ENCODE data around the gene GTPBP1. TPM values are rescaled to one million over a fixed set of nuclear protein-coding genes. Genes with fewer than 3 reads are reported as not detected.

Gene GTPBP1
- polyA plus RNA-seq, 1 experiment = 29.3 TPM

- POLR2A ChIA-PET = interaction anchor here (0.6 kb wide), 1 partner anchor 840 kb away, joined by 3 read pairs; no protein-coding TSS in a partner anchor
- CTCF ChIA-PET = interaction anchor here (0.6 to 4.8 kb wide), 15 partner anchors 10 to 434 kb away, joined by 3 to 80 read pairs (median 3); no protein-coding TSS in a partner anchor
- no peak for DNase-seq (ENCODE audit: low read depth, low spot score)
Observed at GRCh38 chr22:38766076-38766777, 60.5 kb downstream of the GTPBP1 start.

DNA sequence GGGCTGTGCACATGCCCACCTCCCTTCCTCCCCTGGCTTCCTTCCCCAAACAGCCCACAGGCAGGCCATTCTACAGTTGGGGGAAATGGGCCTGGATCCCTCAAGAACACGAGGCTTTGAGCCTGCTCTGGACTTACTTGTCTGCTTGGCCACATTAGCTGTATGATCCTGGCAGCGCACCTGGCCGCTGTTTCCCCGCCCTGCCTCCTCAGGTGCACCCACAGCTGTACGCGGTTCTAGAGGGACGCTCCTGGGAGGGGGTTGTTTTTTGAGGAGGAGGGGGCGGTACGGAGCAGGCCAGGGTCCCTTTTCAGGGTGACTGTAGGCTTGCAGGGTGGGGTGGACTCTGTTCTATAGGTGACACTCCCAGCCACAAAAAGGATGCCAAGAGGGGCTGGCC is 61.6 kb downstream of the GTPBP1 start:
- DNase-seq (ENCODE audit: low read depth, low spot score) = no peak
- ChIA-PET POLR2A (no interaction called here), CTCF (interaction anchor here (0.5 to 4.8 kb wide), 12 partner anchors 9 to 236 kb away, joined by 3 to 80 read pairs (median 4); partner anchors contain the start of gene SUN2)
- Histone ChIP-seq H3K27me3 (ENCODE audit: control insufficient read depth, insufficient read depth, low read length) (no peaks in the 10 kb centered on the region), H3K27ac (ENCODE audit: low read depth, low read length) (no peak overlapping the region), H3K4me3 (ENCODE audit: low read depth, low read length) (no peak overlapping the region), H3K9me3 (ENCODE audit: control insufficient read depth, insufficient read depth, low read length) (no peaks in the 10 kb centered on the region)
- TF ChIP-seq CTCF (IDR thresholded peaks at IDR 0.05; ENCODE audit: low read depth, low read length) = no peak

More at GRCh38 chr22:38766076-38766777, 60.5 kb downstream of the GTPBP1 start:
- no peaks in the 10 kb centered on the region for H3K27me3 ChIP-seq (ENCODE audit: control insufficient read depth, insufficient read depth, low read length)
- H3K27ac ChIP-seq (ENCODE audit: low read depth, low read length) = no peak overlapping the region
- H3K9me3 ChIP-seq (ENCODE audit: control insufficient read depth, insufficient read depth, low read length) = no peaks in the 10 kb centered on the region
- TF ChIP-seq CTCF (IDR thresholded peaks at IDR 0.05; ENCODE audit: low read depth, low read length) = peak; percentile 92
- no peak overlapping the region for H3K4me3 ChIP-seq (ENCODE audit: low read depth, low read length)

DNA sequence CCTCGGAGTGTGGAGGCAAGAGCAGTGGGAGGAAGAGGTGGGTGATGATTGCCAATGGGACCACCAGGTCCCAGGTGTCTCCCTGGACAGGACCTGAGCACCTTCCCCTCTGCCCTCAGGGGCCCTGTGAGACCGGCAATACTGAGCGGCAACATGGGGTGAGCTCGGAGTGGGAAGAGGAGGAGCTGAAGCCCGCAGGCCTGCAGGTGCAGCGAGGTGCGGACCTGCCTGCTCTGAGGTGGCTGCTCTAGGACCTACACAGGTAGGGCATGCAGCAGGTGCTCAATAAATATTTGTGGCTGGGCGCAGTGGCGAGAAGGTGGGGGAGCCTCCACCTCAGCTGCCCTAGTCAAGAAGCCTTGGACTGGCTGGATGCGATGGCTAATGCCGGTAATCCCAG is 62.3 kb downstream of the GTPBP1 start:
- no peak overlapping the region for H3K27ac ChIP-seq (ENCODE audit: low read depth, low read length)
- no peaks in the 10 kb centered on the region for H3K27me3 ChIP-seq (ENCODE audit: control insufficient read depth, insufficient read depth, low read length)
- DNase-seq (ENCODE audit: low read depth, low spot score) = no peak
- TF ChIP-seq CTCF (IDR thresholded peaks at IDR 0.05; ENCODE audit: low read depth, low read length) = no peak
- ChIA-PET POLR2A (no interaction called here), CTCF (interaction anchor here (1.0 to 4.8 kb wide), 12 partner anchors 10 to 354 kb away, joined by 3 to 80 read pairs (median 13); partner anchors contain the start of gene SUN2)
- no peak overlapping the region for H3K4me3 ChIP-seq (ENCODE audit: low read depth, low read length)
- H3K9me3 ChIP-seq (ENCODE audit: control insufficient read depth, insufficient read depth, low read length) = no peaks in the 10 kb centered on the region

DNA sequence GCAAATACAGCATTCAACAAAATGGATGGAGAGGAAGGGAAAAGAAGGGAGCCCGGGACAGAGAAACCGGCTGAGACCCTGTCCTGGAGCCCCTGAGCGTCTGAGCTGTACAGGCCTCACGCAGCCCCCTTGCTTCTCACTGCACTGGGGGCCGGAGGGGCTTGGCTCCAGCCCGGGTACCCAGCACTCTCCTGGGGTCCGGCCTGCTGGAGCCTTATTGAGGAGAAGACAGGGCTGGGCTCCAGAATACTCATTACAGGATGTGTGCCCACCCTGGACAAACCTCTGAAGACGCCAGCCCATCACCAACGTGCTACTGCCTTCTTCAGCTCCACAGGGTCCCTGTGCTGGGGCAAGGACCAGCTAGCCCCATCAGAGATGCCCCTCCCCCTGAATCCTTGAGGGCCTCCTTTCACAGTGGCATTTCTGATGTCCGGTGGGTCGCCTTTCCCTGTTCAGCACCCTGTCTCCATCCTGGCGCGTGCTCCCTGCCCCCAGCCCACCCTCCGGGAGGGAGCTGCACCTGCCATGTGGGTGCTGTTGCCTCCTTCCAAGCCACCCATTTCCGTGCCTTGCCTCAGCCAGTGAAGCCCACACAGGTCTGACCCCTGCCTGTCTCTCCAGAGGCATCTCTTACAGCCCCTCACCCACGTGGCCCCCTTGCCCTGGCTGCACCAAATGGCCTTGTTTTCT is 64.7 kb downstream of the GTPBP1 start:
- CTCF ChIA-PET = interaction anchor here (0.7 to 4.8 kb wide), 3 partner anchors 99 to 351 kb away, joined by 3 to 80 read pairs (median 50); no protein-coding TSS in a partner anchor
- no peaks in the 10 kb centered on the region for H3K9me3 ChIP-seq (ENCODE audit: control insufficient read depth, insufficient read depth, low read length)
- DNase-seq (ENCODE audit: low read depth, low spot score) = no peak
- no peaks in the 10 kb centered on the region for H3K27me3 ChIP-seq (ENCODE audit: control insufficient read depth, insufficient read depth, low read length)
- no peak overlapping the region for H3K4me3 ChIP-seq (ENCODE audit: low read depth, low read length)
- no peak for TF ChIP-seq CTCF (IDR thresholded peaks at IDR 0.05; ENCODE audit: low read depth, low read length)
- POLR2A ChIA-PET = no interaction called here
- H3K27ac ChIP-seq (ENCODE audit: low read depth, low read length) = no peak overlapping the region

DNA sequence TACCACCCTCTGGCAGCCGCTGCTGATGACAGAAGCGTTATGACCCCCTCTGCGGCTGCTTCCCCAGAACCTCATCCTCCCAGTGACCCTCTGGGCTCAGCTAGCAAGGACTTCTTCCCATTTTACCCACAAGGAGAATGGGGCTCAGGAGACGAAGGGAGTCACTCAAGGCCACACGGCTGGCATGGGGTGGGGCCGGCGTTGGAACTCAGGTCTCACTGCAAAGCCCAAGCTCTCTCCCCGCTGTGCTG is 66.8 kb downstream of the GTPBP1 start:
- Histone ChIP-seq H3K4me3 (ENCODE audit: low read depth, low read length) (no peak overlapping the region), H3K9me3 (ENCODE audit: control insufficient read depth, insufficient read depth, low read length) (no peaks in the 10 kb centered on the region), H3K27ac (ENCODE audit: low read depth, low read length) (no peak overlapping the region), H3K27me3 (ENCODE audit: control insufficient read depth, insufficient read depth, low read length) (no peaks in the 10 kb centered on the region)
- ChIA-PET CTCF (no interaction called here), POLR2A (no interaction called here)
- no peak for DNase-seq (ENCODE audit: low read depth, low spot score)
- TF ChIP-seq CTCF (IDR thresholded peaks at IDR 0.05; ENCODE audit: low read depth, low read length) = no peak

Data from AG04450 (cell line).